Measurements from ENCODE around the gene TRIM31. TPM values are rescaled to one million over a fixed set of nuclear protein-coding genes. Genes with fewer than 3 reads are reported as not detected.

Gene TRIM31
- total and polyA plus RNA-seq, 2 donors (not counting 3 experiments of a cell fraction or from before 2014, with no cell fraction given): not detected

GRCh38 chr6:30067460-30068139, 45.3 kb downstream of the TRIM31 start:
- peak overlapping the region; percentile 78 for H3K9ac ChIP-seq (replicated peaks; ENCODE audit: extremely low read depth, insufficient read depth, low read length)
- ChIA-PET POLR2A (no interaction called here), CTCF (interaction anchor here (0.6 to 2.3 kb wide), 3 partner anchors 34 to 63 kb away, joined by 3 to 11 read pairs (median 5); no protein-coding TSS in a partner anchor)
- peak overlapping the region; percentile 82 for H3K4me2 ChIP-seq (ENCODE audit: insufficient read depth, low read length)
- TF ChIP-seq MYC (IDR thresholded peaks at IDR 0.05; ENCODE audit: low read depth, low read length) (no peak), EZH2 (IDR thresholded peaks at IDR 0.05; ENCODE audit: borderline replicate concordance, low read depth, low read length, severe bottlenecking) (no peak), JUN (IDR thresholded peaks at IDR 0.05; ENCODE audit: borderline replicate concordance, insufficient read depth, insufficient read length, low read depth) (no peak), POLR2AphosphoS5 (IDR thresholded peaks at IDR 0.05; ENCODE audit: insufficient read depth, low read depth, low read length) (no peak), FOS (IDR thresholded peaks at IDR 0.05; ENCODE audit: borderline replicate concordance, insufficient read depth, low read length) (no peak), POLR2A (IDR thresholded peaks at IDR 0.05; ENCODE audit: low read depth, low read length) (no peak), GATA2 (IDR thresholded peaks at IDR 0.05; ENCODE audit: insufficient read depth, insufficient read length, low read depth, low read length) (no peak)
- TF ChIP-seq, protein P1, sequence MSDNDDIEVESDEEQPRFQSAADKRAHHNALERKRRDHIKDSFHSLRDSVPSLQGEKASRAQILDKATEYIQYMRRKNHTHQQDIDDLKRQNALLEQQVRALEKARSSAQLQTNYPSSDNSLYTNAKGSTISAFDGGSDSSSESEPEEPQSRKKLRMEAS (IDR thresholded peaks at IDR 0.05; ENCODE audit: insufficient read depth, insufficient read length): no peak
- TF ChIP-seq, protein P2, sequence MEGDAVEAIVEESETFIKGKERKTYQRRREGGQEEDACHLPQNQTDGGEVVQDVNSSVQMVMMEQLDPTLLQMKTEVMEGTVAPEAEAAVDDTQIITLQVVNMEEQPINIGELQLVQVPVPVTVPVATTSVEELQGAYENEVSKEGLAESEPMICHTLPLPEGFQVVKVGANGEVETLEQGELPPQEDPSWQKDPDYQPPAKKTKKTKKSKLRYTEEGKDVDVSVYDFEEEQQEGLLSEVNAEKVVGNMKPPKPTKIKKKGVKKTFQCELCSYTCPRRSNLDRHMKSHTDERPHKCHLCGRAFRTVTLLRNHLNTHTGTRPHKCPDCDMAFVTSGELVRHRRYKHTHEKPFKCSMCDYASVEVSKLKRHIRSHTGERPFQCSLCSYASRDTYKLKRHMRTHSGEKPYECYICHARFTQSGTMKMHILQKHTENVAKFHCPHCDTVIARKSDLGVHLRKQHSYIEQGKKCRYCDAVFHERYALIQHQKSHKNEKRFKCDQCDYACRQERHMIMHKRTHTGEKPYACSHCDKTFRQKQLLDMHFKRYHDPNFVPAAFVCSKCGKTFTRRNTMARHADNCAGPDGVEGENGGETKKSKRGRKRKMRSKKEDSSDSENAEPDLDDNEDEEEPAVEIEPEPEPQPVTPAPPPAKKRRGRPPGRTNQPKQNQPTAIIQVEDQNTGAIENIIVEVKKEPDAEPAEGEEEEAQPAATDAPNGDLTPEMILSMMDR (IDR thresholded peaks at IDR 0.05; ENCODE audit: extremely low read depth in 1 of 2, insufficient read depth in 1 of 2, low read depth in 1 of 2, low read length in 2 of 2): no peak
- H2AFZ ChIP-seq (ENCODE audit: low read depth, low read length): peak overlapping the region; percentile 74
- intact Hi-C loops (cut with micrococcal nuclease) (loop anchor here (1.0 to 5.0 kb wide), 3 partner anchors 36 to 260 kb away; partner anchors contain the start of gene TRIM39), dilution Hi-C loops (cut with MboI; ENCODE audit: extremely low pct_ligation_motif_present, low sequenced_read_pairs) (no loop called here)
- H3K79me2 ChIP-seq (ENCODE audit: control insufficient read depth, insufficient read depth, low read length): peaks cover 5% of the 10 kb centered on the region
- peak overlapping the region; percentile 47 to 75 (median 51) for H3K4me3 ChIP-seq (replicated peaks in 1 of 3; ENCODE audit: insufficient read depth in 1 of 3, low read depth in 1 of 3, low read length in 3 of 3)
- FAIRE-seq (no peak), DNase-seq (ENCODE audit: low read depth, low spot score) (no peak)
- H3K9me3 ChIP-seq (replicated peaks; ENCODE audit: control insufficient read depth, insufficient read depth, low read length): no peaks in the 10 kb centered on the region
- H4K20me1 ChIP-seq (replicated peaks; ENCODE audit: control insufficient read depth, extremely low read depth, insufficient read depth, low read length): no peaks in the 10 kb centered on the region
- H3K9me1 ChIP-seq (replicated peaks; ENCODE audit: control insufficient read depth, extremely low read depth, insufficient read depth, low read length): no peaks in the 10 kb centered on the region
- H3K27me3 ChIP-seq (ENCODE audit: control insufficient read depth in 2 of 2, insufficient read depth in 2 of 2, low read length in 2 of 2): peaks cover 21 to 24% of the 10 kb centered on the region in 2 experiments
- H3K27ac ChIP-seq (ENCODE audit: insufficient read depth, low read depth, low read length): peak overlapping the region; percentile 91
- no TSS peak for BruUV-seq (replicated peaks)
- H3K4me1 ChIP-seq (ENCODE audit: control insufficient read depth, extremely low read depth, insufficient read depth, low read length): peaks cover 16% of the 10 kb centered on the region
- H3K36me3 ChIP-seq (ENCODE audit: control insufficient read depth in 2 of 2, extremely low read depth in 1 of 2, insufficient read depth in 2 of 2, low read length in 2 of 2): no peaks in the 10 kb centered on the region

Measured in endothelial cell of umbilical vein (primary cell).